HepG2 (cell line): Measurements from ENCODE around the gene SMYD5. TPM values are rescaled to one million over a fixed set of nuclear protein-coding genes. Genes with fewer than 3 reads are reported as not detected.

Source experiments
- ATF4 ChIP-seq, 2 experiments: fragments of 450-650 bp in 1 of 2; sonication (generic) in 1 of 2; formaldehyde crosslinking; IDR thresholded peaks; 2 replicates each; pipeline versions ENCODE4 v1.5.0 to v1.8.0; 2020 to 2022; ENCODE audit warnings: mild to moderate bottlenecking in 1 of 2, missing genetic modification reagents in 1 of 2
- CERS6 ChIP-seq: sonication (generic); formaldehyde crosslinking; IDR thresholded peaks from 2 replicates; pipeline ENCODE4 v1.5.0; 2020; ENCODE audit warnings: missing genetic modification reagents
- DMAP1 ChIP-seq: IDR thresholded peaks from 2 replicates; pipeline ENCODE4 v1.6.1; 2016
- ELF3 ChIP-seq: IDR thresholded peaks from 2 replicates; pipeline ENCODE4 v1.6.1; 2016; ENCODE audit warnings: missing genetic modification reagents, missing compliant biosample characterization
- HDAC6 ChIP-seq: fragments of 200-600 bp; sonication (generic); IDR thresholded peaks from 2 replicates; pipeline ENCODE4 v1.7.0; 2017; ENCODE audit warnings: mild to moderate bottlenecking, antibody characterized with exemption, low read length, low read depth
- HNRNPUL1 ChIP-seq: fragments of 200-400 bp; formaldehyde crosslinking; IDR thresholded peaks from 2 replicates; pipeline ENCODE4 v1.6.1; 2017; ENCODE audit warnings: low read depth, mild to moderate bottlenecking, low read length, moderate library complexity
- IKZF1 ChIP-seq: fragments of 450-650 bp; IDR thresholded peaks from 2 replicates; pipeline ENCODE4 v1.7.1; 2016
- KAT8 ChIP-seq: IDR thresholded peaks from 2 replicates; pipeline ENCODE4 v1.6.1; 2016; ENCODE audit warnings: missing genetic modification reagents, missing compliant biosample characterization
- NCOA5 ChIP-seq: sonication (generic); formaldehyde crosslinking; IDR thresholded peaks from 2 replicates; pipeline ENCODE4 v1.4.0; 2020; ENCODE audit warnings: missing genetic modification reagents
- PCBP1 ChIP-seq: fragments of 200-400 bp; formaldehyde crosslinking; IDR thresholded peaks from 2 replicates; pipeline ENCODE4 v1.6.1; 2017; ENCODE audit warnings: mild to moderate bottlenecking, low read depth, low read length, borderline replicate concordance
- SMAD9 ChIP-seq: sonication (generic); formaldehyde crosslinking; IDR thresholded peaks from 2 replicates; pipeline ENCODE4 v1.5.1; 2020; ENCODE audit warnings: mild to moderate bottlenecking, missing genetic modification reagents
- STAT6 ChIP-seq: sonication (generic); formaldehyde crosslinking; IDR thresholded peaks from 2 replicates; pipeline ENCODE4 v1.4.0; 2020; ENCODE audit warnings: missing genetic modification reagents, mild to moderate bottlenecking, borderline replicate concordance
- TCF12 ChIP-seq, 2 experiments: fragments of 450-650 bp in 1 of 2; sonication (generic) in 1 of 2; formaldehyde crosslinking in 1 of 2; IDR thresholded peaks; 2 replicates each; pipeline versions ENCODE4 v1.6.1 to v1.8.0; 2017 to 2022; ENCODE audit warnings: antibody characterized with exemption in 1 of 2, mild to moderate bottlenecking in 1 of 2, missing genetic modification reagents in 1 of 2, moderate library complexity in 1 of 2
- TEAD3 ChIP-seq: optimal IDR thresholded peaks from 2 replicates; pipeline ENCODE3; 2016; ENCODE audit warnings: borderline replicate concordance
- ZBTB37 ChIP-seq: sonication (generic); formaldehyde crosslinking; IDR thresholded peaks from 2 replicates; pipeline ENCODE4 v1.4.0; 2020; ENCODE audit warnings: mild to moderate bottlenecking, missing genetic modification reagents
- ZNF101 ChIP-seq: sonication (generic); formaldehyde crosslinking; IDR thresholded peaks from 2 replicates; pipeline ENCODE4 v1.4.0; 2020; ENCODE audit warnings: mild to moderate bottlenecking, low read depth, missing genetic modification reagents, borderline replicate concordance
- ZNF326 ChIP-seq: sonication (generic); formaldehyde crosslinking; IDR thresholded peaks from 2 replicates; pipeline ENCODE4 v1.4.0; 2020; ENCODE audit warnings: missing genetic modification reagents, borderline replicate concordance
- ZNF552 ChIP-seq: sonication (generic); formaldehyde crosslinking; IDR thresholded peaks from 2 replicates; pipeline ENCODE4 v1.9.0; 2022; ENCODE audit warnings: missing genetic modification reagents, mild to moderate bottlenecking, borderline replicate concordance
- ZNF674 ChIP-seq: sonication (generic); formaldehyde crosslinking; IDR thresholded peaks from 2 replicates; pipeline ENCODE4 v1.5.0; 2020; ENCODE audit warnings: low read depth, mild to moderate bottlenecking, missing genetic modification reagents
- ZNF720 ChIP-seq: sonication (generic); formaldehyde crosslinking; IDR thresholded peaks from 2 replicates; pipeline ENCODE4 v1.4.0; 2020; ENCODE audit warnings: missing genetic modification reagents
- ZNF781 ChIP-seq: sonication (generic); formaldehyde crosslinking; IDR thresholded peaks from 2 replicates; pipeline ENCODE4 v1.5.1; 2020; ENCODE audit warnings: borderline replicate concordance, mild to moderate bottlenecking, missing genetic modification reagents; ENCODE audit errors: not compliant biosample characterization
- ZNF788 ChIP-seq: sonication (generic); formaldehyde crosslinking; IDR thresholded peaks from 2 replicates; pipeline ENCODE4 v1.5.0; 2020; ENCODE audit warnings: mild to moderate bottlenecking, missing genetic modification reagents, borderline replicate concordance
- polyA plus RNA-seq, 8 experiments: library from polyadenylated mRNA; depleted of rRNA in 3 of 8; stranded (reverse) in 7 of 8; unstranded in 1 of 8; fragments of >200 nt; fragmentation: Illumina TruSeq in 4 of 8; extraction: Trizol in 4 of 8; gene quantifications; 2 replicates each; pipeline versions ENCODE4 v1.2.1 to v1.2.3, GENCODE V29; 2011 to 2016; ENCODE audit warnings: low read depth in 4 of 8, missing spikeins in 1 of 8, mixed read lengths in 1 of 8; ENCODE audit not compliant: insufficient read depth in 1 of 8
- total RNA-seq, 5 experiments: library from RNA; depleted of rRNA; stranded (reverse); fragments of >200 nt; fragmentation: Illumina TruSeq; extraction: Trizol; gene quantifications; 2 replicates each; pipeline ENCODE4 v1.2.3, GENCODE V29; 2016; ENCODE audit warnings: low read depth in 1 of 5
- TF ChIP-seq, protein P1 (sequence below): sonication (generic); formaldehyde crosslinking; IDR thresholded peaks from 2 replicates; pipeline ENCODE4 v1.5.0; 2020; ENCODE audit warnings: missing genetic modification reagents

Gene SMYD5
- total and polyA plus RNA-seq, 2 of the 13 experiments (the other 11 are each of a cell fraction or from before 2014, with no cell fraction given), result 55.8 to 70.4 TPM

DNA sequence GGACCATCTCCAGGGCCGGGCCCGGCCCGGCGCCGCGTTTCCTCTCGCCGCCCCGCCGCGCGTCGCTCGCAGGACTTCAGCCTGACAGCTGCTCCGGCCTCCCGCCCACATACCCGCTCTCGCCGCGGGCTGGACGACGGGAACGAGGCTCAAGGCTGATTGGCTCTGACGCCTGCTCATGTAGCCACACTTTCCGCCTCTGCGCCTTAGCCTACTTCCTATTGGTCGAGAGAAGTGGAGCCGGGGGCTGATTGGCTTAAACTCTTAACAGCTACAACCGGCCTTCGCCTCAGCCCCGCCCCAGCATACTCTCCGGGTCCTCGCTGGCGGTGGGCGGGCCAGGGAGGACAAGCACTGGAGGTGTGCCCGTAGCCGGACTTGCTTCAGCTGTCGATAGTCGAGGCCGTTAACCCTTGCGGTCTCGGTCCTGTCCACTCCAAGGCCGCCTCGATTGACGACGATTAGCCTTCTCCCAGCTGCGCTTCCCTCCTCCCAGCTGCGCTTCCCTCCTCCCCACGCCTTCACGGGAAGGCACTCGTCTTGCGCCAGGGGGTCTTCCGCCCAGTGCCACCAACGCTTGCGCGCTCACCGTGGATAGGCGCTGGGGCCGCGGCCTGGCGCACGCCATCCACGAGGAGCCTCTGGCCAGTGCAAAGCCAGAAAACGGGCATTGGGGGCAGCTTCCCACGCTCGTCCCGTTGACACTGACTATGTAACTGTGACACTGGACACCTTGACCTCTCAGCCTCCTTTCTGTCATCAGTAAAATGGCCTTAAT is 19.3 kb downstream of the SMYD5 start, which contains the start of gene PRADC1 (continued):
- TF ChIP-seq, protein P1, sequence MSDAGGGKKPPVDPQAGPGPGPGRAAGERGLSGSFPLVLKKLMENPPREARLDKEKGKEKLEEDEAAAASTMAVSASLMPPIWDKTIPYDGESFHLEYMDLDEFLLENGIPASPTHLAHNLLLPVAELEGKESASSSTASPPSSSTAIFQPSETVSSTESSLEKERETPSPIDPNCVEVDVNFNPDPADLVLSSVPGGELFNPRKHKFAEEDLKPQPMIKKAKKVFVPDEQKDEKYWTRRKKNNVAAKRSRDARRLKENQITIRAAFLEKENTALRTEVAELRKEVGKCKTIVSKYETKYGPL, result no peak
- TF ChIP-seq NCOA5 (CRISPR knock-in tag) (no peak), CERS6 (CRISPR knock-in tag) (no peak), ZNF101 (CRISPR knock-in tag) (peak; percentile 63; the same call in 1 of the 2 replicates), PCBP1 (no peak), SMAD9 (CRISPR knock-in tag) (no peak), IKZF1 (no peak), ATF4 (CRISPR knock-in tag; IDR thresholded peaks at IDR 0.05) (peak in 1 of 2 experiments; percentile 71; a peak in 2 of 4 replicates), ZNF674 (CRISPR knock-in tag) (no peak), HNRNPUL1 (no peak), ZBTB37 (no peak), ZNF720 (CRISPR knock-in tag) (no peak; the same call in 1 of the 2 replicates), HDAC6 (no peak), KAT8 (CRISPR knock-in tag) (peak; percentile 73), ZNF781 (peak; percentile 72), TCF12 (IDR thresholded peaks at IDR 0.05) (no peak), TCF12 (CRISPR knock-in tag; IDR thresholded peaks at IDR 0.05) (no peak), STAT6 (CRISPR knock-in tag) (no peak), ZNF326 (CRISPR knock-in tag) (no peak), ELF3 (CRISPR knock-in tag) (peak; percentile 39; the same call in 1 of the 2 replicates), ZNF788 (CRISPR knock-in tag) (peak; percentile 17; the same call in 1 of the 2 replicates), DMAP1 (CRISPR knock-in tag) (no peak; the same call in 1 of the 2 replicates), TEAD3 (peak; percentile 67), ZNF552 (CRISPR knock-in tag) (no peak; the same call in 1 of the 2 replicates)
